Measurements from ENCODE around the gene PPA2. TPM values are rescaled to one million over a fixed set of nuclear protein-coding genes. Genes with fewer than 3 reads are reported as not detected.

PPA2 gene
- total and polyA plus RNA-seq, 10 of the 15 experiments (the other 5 are each of a cell fraction or from before 2014, with no cell fraction given), result 93.8 to 293 (median 146) TPM

GRCh38 chr4:105432438-105432837, 41.4 kb downstream of the PPA2 start:
- ChIA-PET POLR2A (interaction anchor here (0.6 kb wide), 1 partner anchor 77 kb away, joined by 3 read pairs; no protein-coding TSS in a partner anchor), SMC1A (ENCODE audit: uncharacterized antibody, unreplicated experiment) (no interaction called here), CTCF (no interaction called here), RAD21 (ENCODE audit: unreplicated experiment) (no interaction called here)
- Histone ChIP-seq H3K36me3 (ENCODE audit: control insufficient read depth in 2 of 2, insufficient read depth in 2 of 2, low read length in 1 of 2) (peaks cover 0 to 14% of the 10 kb centered on the region in 2 experiments; a peak in 2 of 4 replicates), H4K20me1 (ENCODE audit: control insufficient read depth, insufficient read depth) (no peaks in the 10 kb centered on the region), H3K9me3 (replicated peaks; ENCODE audit: control insufficient read depth, insufficient read depth, low read length) (peaks cover 6% of the 10 kb centered on the region), H3K4me3 (no peak overlapping the region), H3K4me2 (ENCODE audit: control insufficient read depth, insufficient read depth) (no peak overlapping the region), H2AFZ (ENCODE audit: control insufficient read depth, low read depth, low read length) (no peak overlapping the region), H3K4me1 (ENCODE audit: control insufficient read depth, insufficient read depth, low read length) (no peaks in the 10 kb centered on the region), H3K79me2 (ENCODE audit: control insufficient read depth, insufficient read depth, low read length) (no peaks in the 10 kb centered on the region), H3K27ac (ENCODE audit: control insufficient read depth, insufficient read depth) (no peak overlapping the region), H3K9ac (ENCODE audit: control insufficient read depth, insufficient read depth, low read length) (no peak overlapping the region), H3K27me3 (replicated peaks in 1 of 2; ENCODE audit: control insufficient read depth in 2 of 2, insufficient read depth in 2 of 2, low read length in 1 of 2) (no peaks in the 10 kb centered on the region)
- no peak for FAIRE-seq
- intact Hi-C loops (cut with micrococcal nuclease; ENCODE audit: unreplicated experiment), result no loop called here
- no peak for DNase-seq (ENCODE audit: low read depth, low spot score)
- BruUV-seq (replicated peaks), result no TSS peak
- in situ Hi-C loops (cut with MboI), result no loop called here
- 100% methylated on average over 4 of the region's 4 CpGs for WGBS (ENCODE audit: insufficient coverage, insufficient replicate concordance, low lambda C conversion rate, missing lambda C conversion rate)
- no peak for ATAC-seq
- TF ChIP-seq BRCA1 (IDR thresholded peaks at IDR 0.05; ENCODE audit: low read depth, low read length), result no peak
- TF ChIP-seq GATAD2B (conservative IDR thresholded peaks at IDR 0.05; ENCODE audit: low read depth), result no peak
- TF ChIP-seq, protein P1, sequence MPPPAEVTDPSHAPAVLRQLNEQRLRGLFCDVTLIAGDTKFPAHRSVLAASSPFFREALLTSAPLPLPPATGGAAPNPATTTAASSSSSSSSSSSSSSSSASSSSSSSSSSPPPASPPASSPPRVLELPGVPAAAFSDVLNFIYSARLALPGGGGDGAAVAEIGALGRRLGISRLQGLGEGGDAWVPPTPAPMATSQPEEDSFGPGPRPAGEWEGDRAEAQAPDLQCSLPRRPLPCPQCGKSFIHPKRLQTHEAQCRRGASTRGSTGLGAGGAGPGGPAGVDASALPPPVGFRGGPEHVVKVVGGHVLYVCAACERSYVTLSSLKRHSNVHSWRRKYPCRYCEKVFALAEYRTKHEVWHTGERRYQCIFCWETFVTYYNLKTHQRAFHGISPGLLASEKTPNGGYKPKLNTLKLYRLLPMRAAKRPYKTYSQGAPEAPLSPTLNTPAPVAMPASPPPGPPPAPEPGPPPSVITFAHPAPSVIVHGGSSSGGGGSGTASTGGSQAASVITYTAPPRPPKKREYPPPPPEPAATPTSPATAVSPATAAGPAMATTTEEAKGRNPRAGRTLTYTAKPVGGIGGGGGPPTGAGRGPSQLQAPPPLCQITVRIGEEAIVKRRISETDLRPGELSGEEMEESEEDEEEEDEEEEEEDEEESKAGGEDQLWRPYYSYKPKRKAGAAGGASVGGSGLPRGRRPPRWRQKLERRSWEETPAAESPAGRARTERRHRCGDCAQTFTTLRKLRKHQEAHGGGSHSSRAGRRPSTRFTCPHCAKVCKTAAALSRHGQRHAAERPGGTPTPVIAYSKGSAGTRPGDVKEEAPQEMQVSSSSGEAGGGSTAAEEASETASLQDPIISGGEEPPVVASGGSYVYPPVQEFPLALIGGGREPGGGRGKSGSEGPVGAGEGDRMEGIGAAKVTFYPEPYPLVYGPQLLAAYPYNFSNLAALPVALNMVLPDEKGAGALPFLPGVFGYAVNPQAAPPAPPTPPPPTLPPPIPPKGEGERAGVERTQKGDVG (CRISPR knock-in tag; IDR thresholded peaks at IDR 0.05), result no peak
- TF ChIP-seq ESRRA (IDR thresholded peaks at IDR 0.05; ENCODE audit: low read length), result no peak
- no peak for TF ChIP-seq TBL1XR1 (IDR thresholded peaks at IDR 0.05; ENCODE audit: low read depth, low read length)
- no peak for TF ChIP-seq SMAD1 (IDR thresholded peaks at IDR 0.05; ENCODE audit: low read depth, partially characterized antibody)
- TF ChIP-seq TAF1 (IDR thresholded peaks at IDR 0.05; ENCODE audit: borderline replicate concordance, low read depth, low read length), result no peak
- no peak for TF ChIP-seq NFYB (IDR thresholded peaks at IDR 0.05; ENCODE audit: insufficient read depth, low read depth, low read length)
- TF ChIP-seq, protein P2, sequence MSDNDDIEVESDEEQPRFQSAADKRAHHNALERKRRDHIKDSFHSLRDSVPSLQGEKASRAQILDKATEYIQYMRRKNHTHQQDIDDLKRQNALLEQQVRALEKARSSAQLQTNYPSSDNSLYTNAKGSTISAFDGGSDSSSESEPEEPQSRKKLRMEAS (IDR thresholded peaks at IDR 0.05; ENCODE audit: low read depth, low read length), result no peak
- TF ChIP-seq NRF1 (conservative IDR thresholded peaks at IDR 0.05; ENCODE audit: low read depth, low read length), result no peak
- TF ChIP-seq EED (IDR thresholded peaks at IDR 0.05; ENCODE audit: low read depth), result no peak
- no peak for TF ChIP-seq RFX5 (IDR thresholded peaks at IDR 0.05; ENCODE audit: low read depth, low read length)
- no peak for TF ChIP-seq KLF5 (IDR thresholded peaks at IDR 0.05; ENCODE audit: partially characterized antibody)
- no peak for TF ChIP-seq RB1 (IDR thresholded peaks at IDR 0.05; ENCODE audit: borderline replicate concordance)
- no peak for TF ChIP-seq ZBTB11 (CRISPR knock-in tag; IDR thresholded peaks at IDR 0.05)
- no peak for TF ChIP-seq USF2 (IDR thresholded peaks at IDR 0.05; ENCODE audit: borderline replicate concordance, low read depth, low read length)
- no peak for TF ChIP-seq RELA (IDR thresholded peaks at IDR 0.05; ENCODE audit: borderline replicate concordance, partially characterized antibody)
- TF ChIP-seq ASH2L (IDR thresholded peaks at IDR 0.05; ENCODE audit: borderline replicate concordance, low read depth), result no peak

All from GM12878 (cell line).